HEK293T (cell line): ENCODE data around the gene C18orf63.

ENCODE experiments used
- BHLHE40 ChIP-seq: fragments of 450-650 bp; IDR thresholded peaks from 2 replicates; pipeline ENCODE4 v1.6.1; 2016; ENCODE audit warnings: mild to moderate bottlenecking, moderate library complexity, borderline replicate concordance
- ELF4 ChIP-seq: fragments of 450-650 bp; IDR thresholded peaks from 2 replicates; pipeline ENCODE4 v1.6.1; 2017; ENCODE audit warnings: antibody characterized with exemption
- FOXK2 ChIP-seq: fragments of 450-650 bp; IDR thresholded peaks from 2 replicates; pipeline ENCODE4 v1.6.1; 2016; ENCODE audit warnings: mild to moderate bottlenecking
- L3MBTL2 ChIP-seq: fragments of 450-650 bp; conservative IDR thresholded peaks from 2 replicates; pipeline ENCODE4 v1.6.1; 2016; ENCODE audit warnings: mild to moderate bottlenecking
- LEF1 ChIP-seq: fragments of 450-650 bp; IDR thresholded peaks from 2 replicates; pipeline ENCODE4 v1.6.1; 2017; ENCODE audit warnings: mild to moderate bottlenecking, borderline replicate concordance
- SP1 ChIP-seq: fragments of 450-650 bp; IDR thresholded peaks from 2 replicates; pipeline ENCODE4 v1.6.1; 2017
- SUZ12 ChIP-seq: fragments of 450-650 bp; IDR thresholded peaks from 2 replicates; pipeline ENCODE4 v1.6.1; 2016; ENCODE audit warnings: mild to moderate bottlenecking
- TARDBP ChIP-seq: fragments of 450-650 bp; IDR thresholded peaks from 2 replicates; pipeline ENCODE4 v1.6.1; 2016
- ZNF384 ChIP-seq: fragments of 450-650 bp; IDR thresholded peaks from 2 replicates; pipeline ENCODE4 v1.6.1; 2016

GRCh38 chr18:74274700-74275099 lies 40.9 kb upstream of the C18orf63 start:
- TF ChIP-seq SP1 (no peak), L3MBTL2 (no peak), ELF4 (no peak), BHLHE40 (no peak), FOXK2 (no peak), SUZ12 (no peak), ZNF384 (no peak), TARDBP (no peak), LEF1 (no peak)
